Mucosa of rectum (tissue), 2 donors: ENCODE results near the gene GPC1.

Source experiments
- H3K27ac ChIP-seq, 2 donors: one replicate each; pipeline ENCODE4 v1.7.0; 2013; ENCODE audit warnings: inconsistent platforms in 2 of 2, low read depth in 2 of 2, low read length in 2 of 2
- H3K27me3 ChIP-seq, 2 donors: one replicate each; pipeline ENCODE4 v1.7.0; 2013; ENCODE audit warnings: low read length in 2 of 2; ENCODE audit not compliant: control insufficient read depth in 2 of 2, insufficient read depth in 2 of 2
- H3K36me3 ChIP-seq, 2 donors: one replicate each; pipeline ENCODE4 v1.7.0; 2013; ENCODE audit warnings: low read length in 2 of 2; ENCODE audit not compliant: control insufficient read depth in 2 of 2, insufficient read depth in 2 of 2
- H3K4me1 ChIP-seq, 2 donors: one replicate each; pipeline ENCODE4 v1.7.0; 2013; ENCODE audit warnings: low read length in 2 of 2, mild to moderate bottlenecking in 1 of 2; ENCODE audit not compliant: control insufficient read depth in 2 of 2, insufficient read depth in 2 of 2
- H3K4me3 ChIP-seq, 2 donors: one replicate each; pipeline ENCODE4 v1.7.0; 2013; ENCODE audit warnings: low read length in 2 of 2
- H3K9ac ChIP-seq, 2 donors: one replicate each; pipeline ENCODE4 v1.7.0; 2013; ENCODE audit warnings: low read length in 2 of 2, low read depth in 1 of 2, mild to moderate bottlenecking in 1 of 2
- H3K9me3 ChIP-seq, 2 donors: one replicate each; pipeline ENCODE4 v1.7.0; 2013; ENCODE audit warnings: low read length in 2 of 2; ENCODE audit not compliant: control insufficient read depth in 2 of 2
- donor health status: healthy.
- donor health status: Normal muscosa, but diverticular disease.

GPC1 gene

GRCh38 chr2:240431661-240432424 lies 3.6 kb upstream of the GPC1 start:
- peaks cover 0 to 1% of the 10 kb centered on the region in 2 donors for H3K27me3 ChIP-seq

GRCh38 chr2:240432430-240432819 lies 3.0 kb upstream of the GPC1 start:
- no peak overlapping the region for H3K27ac ChIP-seq

More at GRCh38 chr2:240431661-240432424, 3.6 kb upstream of the GPC1 start:
- Histone ChIP-seq H3K4me3 (no peak overlapping the region), H3K4me1 (peaks cover 7 to 8% of the 10 kb centered on the region in 2 donors), H3K9me3 (no peaks in the 10 kb centered on the region), H3K36me3 (no peaks in the 10 kb centered on the region), H3K9ac (no peak overlapping the region), H3K27ac (no peak overlapping the region)

GRCh38 chr2:240432820-240433801 lies 2.4 kb upstream of the GPC1 start:
- Histone ChIP-seq H3K9ac (no peak overlapping the region), H3K4me3 (no peak overlapping the region), H3K36me3 (no peaks in the 10 kb centered on the region), H3K9me3 (no peaks in the 10 kb centered on the region), H3K27ac (no peak overlapping the region), H3K27me3 (peaks cover 0 to 8% of the 10 kb centered on the region in 2 donors), H3K4me1 (peaks cover 10 to 18% of the 10 kb centered on the region in 2 donors)

More at GRCh38 chr2:240432430-240432819, 3.0 kb upstream of the GPC1 start:
- peaks cover 0 to 7% of the 10 kb centered on the region in 2 donors for H3K27me3 ChIP-seq
- peaks cover 10 to 11% of the 10 kb centered on the region in 2 donors for H3K4me1 ChIP-seq
- no peaks in the 10 kb centered on the region for H3K36me3 ChIP-seq
- no peak overlapping the region for H3K4me3 ChIP-seq
- H3K9me3 ChIP-seq, result no peaks in the 10 kb centered on the region
- no peak overlapping the region for H3K9ac ChIP-seq

- H3K36me3 ChIP-seq, result no peaks in the 10 kb centered on the region
- peak overlapping the region in 1 of 2 donors; percentile 17 for H3K9ac ChIP-seq
- peaks cover 0 to 8% of the 10 kb centered on the region in 2 donors for H3K27me3 ChIP-seq
- H3K27ac ChIP-seq, result peak overlapping the region; percentile 67 to 68
- H3K9me3 ChIP-seq, result no peaks in the 10 kb centered on the region
- peaks cover 10 to 18% of the 10 kb centered on the region in 2 donors for H3K4me1 ChIP-seq
- H3K4me3 ChIP-seq, result peak overlapping the region; percentile 41 to 60
Observed at GRCh38 chr2:240433973-240434727, 1.3 kb upstream of the GPC1 start.

GRCh38 chr2:240434728-240435456 lies 571 bp upstream of the GPC1 start:
- Histone ChIP-seq H3K27ac (peak overlapping the region; percentile 67 to 68), H3K4me3 (peak overlapping the region; percentile 41 to 60), H3K9ac (peak overlapping the region; percentile 17 to 26), H3K4me1 (peaks cover 10 to 18% of the 10 kb centered on the region in 2 donors), H3K36me3 (no peaks in the 10 kb centered on the region), H3K9me3 (no peaks in the 10 kb centered on the region), H3K27me3 (peaks cover 0 to 8% of the 10 kb centered on the region in 2 donors)

GRCh38 chr2:240435948-240436682 lies 652 bp downstream of the GPC1 start:
- Histone ChIP-seq H3K36me3 (no peaks in the 10 kb centered on the region), H3K9me3 (no peaks in the 10 kb centered on the region), H3K27me3 (peaks cover 0 to 8% of the 10 kb centered on the region in 2 donors), H3K9ac (peak overlapping the region in 1 of 2 donors; percentile 69), H3K4me1 (peaks cover 10 to 18% of the 10 kb centered on the region in 2 donors), H3K4me3 (peak overlapping the region; percentile 55 to 59), H3K27ac (peak overlapping the region; percentile 37 to 52)

GRCh38 chr2:240436683-240437550 lies 1.5 kb downstream of the GPC1 start:
- Histone ChIP-seq H3K27me3 (peaks cover 0 to 8% of the 10 kb centered on the region in 2 donors), H3K9me3 (no peaks in the 10 kb centered on the region), H3K27ac (no peak overlapping the region), H3K36me3 (no peaks in the 10 kb centered on the region), H3K4me1 (peaks cover 10 to 18% of the 10 kb centered on the region in 2 donors), H3K9ac (peak overlapping the region in 1 of 2 donors; percentile 10), H3K4me3 (peak overlapping the region; percentile 44 to 55)

GRCh38 chr2:240437551-240437860 lies 2.0 kb downstream of the GPC1 start:
- Histone ChIP-seq H3K9me3 (no peaks in the 10 kb centered on the region), H3K4me3 (no peak overlapping the region), H3K4me1 (peaks cover 10 to 18% of the 10 kb centered on the region in 2 donors), H3K27me3 (peaks cover 0 to 8% of the 10 kb centered on the region in 2 donors), H3K36me3 (no peaks in the 10 kb centered on the region), H3K9ac (no peak overlapping the region), H3K27ac (no peak overlapping the region)
